H1 (cell line): ENCODE results near the gene TJP2. TPM values are rescaled to one million over a fixed set of nuclear protein-coding genes. Genes with fewer than 3 reads are reported as not detected.

Experiments
- CTCF ChIA-PET: fragments of 300-600 bp; sonication (Branson Sonifier 250); formaldehyde crosslinking; loops from one replicate; lab custom pipeline; 2021; ENCODE audit not compliant: partially characterized antibody; lab: Charles Lee
- POLR2A ChIA-PET: fragments of 300-600 bp; sonication (Branson Sonifier 250); formaldehyde crosslinking; loops from one replicate; lab custom pipeline; 2021; ENCODE audit warnings: inconsistent platforms; ENCODE audit not compliant: partially characterized antibody; lab: Charles Lee
- DNase-seq, 2 experiments: peaks; one replicate each; pipeline versions ENCODE4 v3.0.0 to v3.0.0-alpha.2; 2010 to 2022; ENCODE audit warnings: low spot score in 2 of 2, low read depth in 1 of 2, mixed read lengths in 1 of 2
- FAIRE-seq: peaks from 2 replicates; lab custom pipeline; 2011; peaks lifted over from hg19 to GRCh38; lab: Jason Lieb, UNC
- H2AFZ ChIP-seq: 2 replicates; pipeline ENCODE4 v1.8.1; 2012; ENCODE audit warnings: low read length, inconsistent platforms
- H2AK5ac ChIP-seq: 2 replicates; pipeline ENCODE4 v1.6.1; 2013; ENCODE audit warnings: low read depth, low read length
- H2BK120ac ChIP-seq: replicated peaks from 2 replicates; pipeline ENCODE3; 2013; ENCODE audit warnings: low read depth, low read length, inconsistent platforms
- H2BK12ac ChIP-seq: 2 replicates; pipeline ENCODE4 v1.6.1; 2013; ENCODE audit warnings: low read depth, low read length
- H2BK15ac ChIP-seq: 2 replicates; pipeline ENCODE4 v1.6.1; 2013; ENCODE audit warnings: low read length
- H2BK20ac ChIP-seq: 2 replicates; pipeline ENCODE4 v1.6.1; 2013; ENCODE audit warnings: low read length
- H2BK5ac ChIP-seq: 2 replicates; pipeline ENCODE4 v1.6.1; 2013; ENCODE audit warnings: low read depth, low read length
- H3K14ac ChIP-seq: 2 replicates; pipeline ENCODE4 v1.6.1; 2013; ENCODE audit warnings: inconsistent platforms; ENCODE audit not compliant: insufficient read length
- H3K18ac ChIP-seq: 2 replicates; pipeline ENCODE4 v1.6.1; 2013; ENCODE audit warnings: low read length; ENCODE audit errors: extremely low read depth
- H3K23ac ChIP-seq: 2 replicates; pipeline ENCODE4 v1.6.1; 2013; ENCODE audit warnings: inconsistent platforms; ENCODE audit not compliant: insufficient read length
- H3K23me2 ChIP-seq: 2 replicates; pipeline ENCODE4 v1.6.1; 2013; ENCODE audit warnings: low read depth, low read length
- H3K27ac ChIP-seq: 2 replicates; pipeline ENCODE4 v1.6.1; 2011; ENCODE audit warnings: low read depth, low read length, inconsistent platforms
- H3K27me3 ChIP-seq, 4 experiments: replicated peaks in 1 of 4; 1 replicate in 1 of 4; 2 replicates in 3 of 4; pipeline versions ENCODE4 v1.6.1 to v1.8.1; 2011 to 2013; ENCODE audit warnings: low read length in 3 of 4, mild to moderate bottlenecking in 3 of 4, inconsistent platforms in 2 of 4, mixed read lengths in 2 of 4, moderate library complexity in 1 of 4; ENCODE audit not compliant: control insufficient read depth in 3 of 4, insufficient read depth in 3 of 4; ENCODE audit errors: extremely low read depth in 1 of 4
- H3K36me3 ChIP-seq, 4 experiments: 2 replicates each; pipeline versions ENCODE4 v1.6.1 to v1.8.1; 2011 to 2013; ENCODE audit warnings: mild to moderate bottlenecking in 4 of 4, low read length in 3 of 4, moderate library complexity in 2 of 4, control low read depth in 1 of 4, inconsistent platforms in 1 of 4; ENCODE audit not compliant: insufficient read depth in 4 of 4, control insufficient read depth in 2 of 4
- H3K4ac ChIP-seq: replicated peaks from 2 replicates; pipeline ENCODE3; 2013; ENCODE audit warnings: low read length, low read depth, mixed read lengths, inconsistent platforms; ENCODE audit not compliant: insufficient read length
- H3K4me1 ChIP-seq, 4 experiments: replicated peaks in 1 of 4; 1 replicate in 1 of 4; 2 replicates in 3 of 4; pipeline versions ENCODE4 v1.6.1 to v1.8.1; 2011 to 2013; ENCODE audit warnings: low read length in 3 of 4, inconsistent platforms in 2 of 4, mixed read lengths in 1 of 4; ENCODE audit not compliant: insufficient read depth in 4 of 4, control insufficient read depth in 3 of 4
- H3K4me2 ChIP-seq, 2 experiments: 2 replicates each; pipeline versions ENCODE4 v1.6.1 to v1.8.1; 2011 to 2013; ENCODE audit warnings: low read depth in 2 of 2, low read length in 2 of 2, control low read depth in 1 of 2, inconsistent platforms in 1 of 2, mild to moderate bottlenecking in 1 of 2; ENCODE audit not compliant: insufficient read depth in 1 of 2
- H3K4me3 ChIP-seq, 4 experiments: fragments of 200-600, 300-600 bp in 1 of 4; sonication (generic), shearing (Covaris generic), sonication (Bioruptor Twin) in 1 of 4; 2 replicates each; pipeline versions ENCODE4 v1.5.1 to v1.8.1; 2011 to 2016; ENCODE audit warnings: low read length in 4 of 4, low read depth in 3 of 4, control low read depth in 2 of 4, inconsistent platforms in 2 of 4, mild to moderate bottlenecking in 2 of 4, mixed read lengths in 1 of 4, moderate library complexity in 1 of 4; ENCODE audit not compliant: insufficient read depth in 2 of 4; ENCODE audit errors: extremely low read depth in 1 of 4
- H3K56ac ChIP-seq: replicated peaks from 2 replicates; pipeline ENCODE3; 2013; ENCODE audit warnings: low read depth, mild to moderate bottlenecking, mixed read lengths, low read length, inconsistent platforms; ENCODE audit not compliant: insufficient read length
- H3K79me1 ChIP-seq: 2 replicates; pipeline ENCODE4 v1.6.1; 2013; ENCODE audit warnings: low read depth, low read length, control low read depth
- H3K79me2 ChIP-seq, 2 experiments: 2 replicates each; pipeline versions ENCODE4 v1.6.1 to v1.8.1; 2012 to 2013; ENCODE audit warnings: low read length in 2 of 2, mild to moderate bottlenecking in 2 of 2, inconsistent platforms in 1 of 2; ENCODE audit not compliant: insufficient read depth in 2 of 2, control insufficient read depth in 1 of 2
- H3K9ac ChIP-seq, 4 experiments: replicated peaks in 1 of 4; 1 replicate in 1 of 4; 2 replicates in 3 of 4; pipeline versions ENCODE4 v1.6.1 to v1.8.1; 2011 to 2013; ENCODE audit warnings: low read depth in 3 of 4, low read length in 3 of 4, control low read depth in 2 of 4, mild to moderate bottlenecking in 2 of 4, moderate library complexity in 2 of 4, inconsistent platforms in 1 of 4; ENCODE audit errors: extremely low read depth in 1 of 4
- H3K9me3 ChIP-seq, 2 experiments: 2 replicates each; pipeline versions ENCODE4 v1.6.1 to v1.8.1; 2012 to 2013; ENCODE audit warnings: mild to moderate bottlenecking in 2 of 2, moderate library complexity in 2 of 2, control low read depth in 1 of 2, inconsistent platforms in 1 of 2, low read depth in 1 of 2, low read length in 1 of 2, mixed read lengths in 1 of 2; ENCODE audit not compliant: insufficient read depth in 2 of 2
- H4K20me1 ChIP-seq, 2 experiments: replicated peaks in 1 of 2; 2 replicates each; pipeline versions ENCODE3 to v1.8.1; 2011 to 2013; ENCODE audit warnings: inconsistent platforms in 2 of 2, low read length in 2 of 2, mild to moderate bottlenecking in 1 of 2; ENCODE audit not compliant: insufficient read depth in 2 of 2, control insufficient read depth in 1 of 2
- H4K5ac ChIP-seq: 2 replicates; pipeline ENCODE4 v1.6.1; 2013; ENCODE audit warnings: low read length, low read depth, mixed read lengths, inconsistent platforms; ENCODE audit not compliant: insufficient read length
- H4K8ac ChIP-seq: 2 replicates; pipeline ENCODE4 v1.8.0; 2013; ENCODE audit warnings: mild to moderate bottlenecking, moderate library complexity, low read length, inconsistent platforms; ENCODE audit not compliant: insufficient read depth; ENCODE audit errors: extremely low read depth
- H4K91ac ChIP-seq: replicated peaks from 2 replicates; pipeline ENCODE3; 2013; ENCODE audit warnings: low read length, mixed read lengths, inconsistent platforms; ENCODE audit not compliant: insufficient read length
- CHD1 ChIP-seq: IDR thresholded peaks from 2 replicates; pipeline ENCODE4 v1.6.1; 2012; ENCODE audit warnings: low read depth, low read length, improper control_type of control experiment
- CHD2 ChIP-seq: IDR thresholded peaks from 2 replicates; pipeline ENCODE4 v1.6.1; 2012; ENCODE audit warnings: low read length, improper control_type of control experiment
- SIRT6 ChIP-seq: IDR thresholded peaks from one replicate; pipeline ENCODE4 v1.7.1; 2012; ENCODE audit warnings: low read length, inconsistent platforms
- WGBS, 2 experiments: shearing (Covaris generic) in 1 of 2; methylation state at CpG; one replicate each; pipeline versions ENCODE4 v1.1.6 to v1.1.7; 2013 to 2015; ENCODE audit warnings: low lambda C conversion rate in 2 of 2, mixed read lengths in 2 of 2, inconsistent platforms in 1 of 2, low coverage in 1 of 2, missing lambda C conversion rate in 1 of 2; ENCODE audit not compliant: insufficient replicate concordance in 2 of 2, insufficient coverage in 1 of 2, insufficient read length in 1 of 2; ENCODE audit errors: extremely low coverage in 1 of 2, missing lambda C conversion rate in 1 of 2; 5-methylcytosine and 5-hydroxymethylcytosine counted together
- polyA plus RNA-seq, 7 experiments: library from polyadenylated mRNA; depleted of rRNA in 3 of 7; stranded (reverse) in 5 of 7; unstranded in 2 of 7; fragments of >200 nt in 5 of 7; fragments of 200-250 nt in 2 of 7; gene quantifications; 1 replicate in 5 of 7; 2 replicates in 1 of 7; 4 replicates in 1 of 7; pipeline versions ENCODE4 v1.2.1 to v1.2.3, GENCODE V29; 2011 to 2013; ENCODE audit warnings: missing spikeins in 2 of 7, mixed read lengths in 2 of 7
- total RNA-seq: library from RNA; stranded (reverse); fragmentation: NEBNext Ultra II Directional; extraction: Animal tissue kit (Norgen Biotek cat#: 25700); gene quantifications from 2 replicates; pipeline ENCODE4 v1.2.1, GENCODE V29; 2021

TJP2 gene
- total and polyA plus RNA-seq, 2 of the 8 experiments (the other 6 are each of a cell fraction or from before 2014, with no cell fraction given): 54.9 to 137 TPM

- H3K4me2 ChIP-seq: no peak overlapping the region
- no peak overlapping the region for H3K18ac ChIP-seq
- H3K9me3 ChIP-seq: no peaks in the 10 kb centered on the region
- no peak overlapping the region for H3K4me3 ChIP-seq
- no peak overlapping the region for H2BK120ac ChIP-seq
- no peak for FAIRE-seq
- peaks cover 0 to 7% (median 3%) of the 10 kb centered on the region in 4 experiments; a peak in 3 of 7 replicates for H3K27me3 ChIP-seq
- ChIA-PET CTCF (interaction anchor here (0.7 to 5.2 kb wide), 3 partner anchors 11 to 75 kb away, joined by 3 to 34 read pairs (median 4); no protein-coding TSS in a partner anchor), POLR2A (interaction anchor here (1.0 to 2.1 kb wide), 3 partner anchors 11 to 48 kb away, joined by 3 to 6 read pairs (median 6); no protein-coding TSS in a partner anchor)
- no peaks in the 10 kb centered on the region; a peak in 1 of 8 replicates for H3K36me3 ChIP-seq
- H3K9ac ChIP-seq: no peak overlapping the region
- H4K20me1 ChIP-seq: peaks cover 5 to 9% of the 10 kb centered on the region in 2 experiments
- peaks cover 2 to 13% (median 7%) of the 10 kb centered on the region in 4 experiments; a peak in 5 of 7 replicates for H3K4me1 ChIP-seq
- WGBS, 2 experiments: 100% methylated on average over 1 of the region's 1 CpG; no CpG with 5 or more reads in 1 of the 2 experiments
- no peak for DNase-seq
- H3K4ac ChIP-seq: no peak overlapping the region
- H4K91ac ChIP-seq: no peak overlapping the region
- H2BK12ac ChIP-seq: no peak overlapping the region
- H3K14ac ChIP-seq: no peak overlapping the region
- H3K79me2 ChIP-seq: peaks cover 0 to 33% of the 10 kb centered on the region in 2 experiments; a peak in 2 of 4 replicates
- no peak overlapping the region for H3K56ac ChIP-seq
- TF ChIP-seq SIRT6 (no peak), CHD1 (no peak), CHD2 (no peak)
- H2AK5ac ChIP-seq: no peak overlapping the region
- H2BK20ac ChIP-seq: no peak overlapping the region
- H3K27ac ChIP-seq: no peak overlapping the region
- H3K23ac ChIP-seq: no peak overlapping the region
- no peak overlapping the region for H2BK5ac ChIP-seq
- no peaks in the 10 kb centered on the region for H3K79me1 ChIP-seq
- no peak overlapping the region for H2BK15ac ChIP-seq
- H4K5ac ChIP-seq: no peak overlapping the region
- no peak overlapping the region for H2AFZ ChIP-seq
- H3K23me2 ChIP-seq: peaks cover 10% of the 10 kb centered on the region
- no peak overlapping the region for H4K8ac ChIP-seq
Observed at GRCh38 chr9:69170231-69170630, 3.8 kb upstream of the TJP2 start.
